Activated T-helper 2 cell treated with anti-CD3 and anti-CD28 coated beads, Interferon-gamma antibody, Interleukin-2, Interleukin-4, amounts not matched to agents 10 μg/mL and 5 μg/mL and 100 μg/mL, durations not matched to agents 14 hours and 24 hours and 36 hours (primary cell): ENCODE measurements around the gene HMGCLL1. TPM values are rescaled to one million over a fixed set of nuclear protein-coding genes. Genes with fewer than 3 reads are reported as not detected.

ENCODE experiments used
- DNase-seq: peaks from one replicate; pipeline ENCODE4 v3.0.0; 2021; ENCODE audit warnings: low spot score
- H3K27ac Mint-ChIP-seq: one replicate; pipeline ENCODE4 v1.8.0; 2021; ENCODE audit warnings: mixed read lengths
- H3K27me3 Mint-ChIP-seq: one replicate; pipeline ENCODE4 v1.8.0; 2021; ENCODE audit warnings: low read depth, mixed read lengths
- H3K36me3 Mint-ChIP-seq: one replicate; pipeline ENCODE4 v1.8.0; 2021; ENCODE audit warnings: low read depth, mixed read lengths
- H3K4me1 Mint-ChIP-seq: one replicate; pipeline ENCODE4 v1.8.0; 2021; ENCODE audit warnings: low read depth, mixed read lengths
- H3K4me3 Mint-ChIP-seq: one replicate; pipeline ENCODE4 v1.8.0; 2021; ENCODE audit warnings: low read depth, mild to moderate bottlenecking, moderate library complexity, mixed read lengths
- H3K9me3 Mint-ChIP-seq: one replicate; pipeline ENCODE4 v1.8.0; 2021; ENCODE audit warnings: mixed read lengths
- intact Hi-C: fragments of 100-400 bp; cut with micrococcal nuclease; formaldehyde crosslinking; loops from one replicate; pipeline ENCODE4 v1.15.1; 2023
- total RNA-seq: library from RNA; stranded (reverse); gene quantifications from 2 replicates; pipeline ENCODE4 v1.2.3, GENCODE V29; 2022

Gene HMGCLL1
- total RNA-seq, 1 donor from 2014 or later: not detected

- Mint-ChIP-seq H3K27ac (no peak overlapping the region), H3K36me3 (no peaks in the 10 kb centered on the region), H3K4me3 (no peak overlapping the region), H3K9me3 (peaks cover 5% of the 10 kb centered on the region), H3K4me1 (no peaks in the 10 kb centered on the region), H3K27me3 (no peaks in the 10 kb centered on the region)
- DNase-seq: no peak
- intact Hi-C loops: no loop called here
Measured at GRCh38 chr6:55450005-55450404, 129.0 kb downstream of the HMGCLL1 start.

DNA sequence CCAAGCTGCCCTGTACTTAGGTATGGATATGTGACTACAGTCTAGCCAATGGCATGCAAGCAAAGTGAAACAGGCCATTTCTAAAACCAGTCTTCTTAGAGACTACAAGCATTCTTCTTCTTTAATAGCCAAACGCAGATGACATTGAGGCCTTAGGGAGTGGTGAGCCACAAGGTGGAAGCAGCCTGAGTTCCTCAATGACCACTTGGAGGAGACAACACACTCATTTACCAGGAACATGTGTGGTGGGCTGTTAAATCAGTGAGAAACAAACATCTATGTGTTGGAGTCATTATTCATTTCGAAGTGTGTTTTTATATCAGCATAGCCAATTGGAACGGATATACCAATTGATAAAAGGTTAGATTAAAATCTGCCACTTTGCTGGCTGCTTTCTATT lies 129.8 kb downstream of the HMGCLL1 start:
- intact Hi-C loops: loop anchor here (10.0 kb wide), 1 partner anchor 436 kb away; no protein-coding TSS in a partner anchor
- H3K4me1 Mint-ChIP-seq: no peaks in the 10 kb centered on the region
- H3K27me3 Mint-ChIP-seq: no peaks in the 10 kb centered on the region

GRCh38 chr6:55448451-55448850 lies 130.5 kb downstream of the HMGCLL1 start:
- Mint-ChIP-seq H3K9me3 (peaks cover 5% of the 10 kb centered on the region), H3K36me3 (no peaks in the 10 kb centered on the region), H3K4me1 (no peaks in the 10 kb centered on the region), H3K27ac (no peak overlapping the region), H3K27me3 (no peaks in the 10 kb centered on the region), H3K4me3 (no peak overlapping the region)
- no peak for DNase-seq
- intact Hi-C loops: loop anchor here (10.0 kb wide), 1 partner anchor 436 kb away; no protein-coding TSS in a partner anchor

More for the DNA sequence above, 129.8 kb downstream of the HMGCLL1 start:
- Mint-ChIP-seq H3K4me3 (no peak overlapping the region), H3K9me3 (peaks cover 5% of the 10 kb centered on the region), H3K36me3 (no peaks in the 10 kb centered on the region), H3K27ac (no peak overlapping the region)
- DNase-seq: no peak

GRCh38 chr6:55447891-55448290 lies 131.1 kb downstream of the HMGCLL1 start:
- no peak overlapping the region for H3K4me3 Mint-ChIP-seq
- H3K36me3 Mint-ChIP-seq: no peaks in the 10 kb centered on the region
- H3K27me3 Mint-ChIP-seq: no peaks in the 10 kb centered on the region
- H3K27ac Mint-ChIP-seq: no peak overlapping the region
- peaks cover 5% of the 10 kb centered on the region for H3K9me3 Mint-ChIP-seq
- H3K4me1 Mint-ChIP-seq: no peaks in the 10 kb centered on the region
- no peak for DNase-seq
- intact Hi-C loops: loop anchor here (10.0 kb wide), 1 partner anchor 437 kb away; no protein-coding TSS in a partner anchor

- Mint-ChIP-seq H3K36me3 (no peaks in the 10 kb centered on the region), H3K4me3 (no peak overlapping the region), H3K27me3 (no peaks in the 10 kb centered on the region), H3K27ac (no peak overlapping the region), H3K4me1 (no peaks in the 10 kb centered on the region), H3K9me3 (no peaks in the 10 kb centered on the region)
- intact Hi-C loops: loop anchor here (10.0 kb wide), 1 partner anchor 439 kb away; no protein-coding TSS in a partner anchor
- no peak for DNase-seq
Measured at GRCh38 chr6:55445648-55446204, 133.3 kb downstream of the HMGCLL1 start.

GRCh38 chr6:55443238-55444134 lies 135.5 kb downstream of the HMGCLL1 start:
- DNase-seq: no peak
- Mint-ChIP-seq H3K9me3 (no peaks in the 10 kb centered on the region), H3K4me1 (no peaks in the 10 kb centered on the region), H3K27ac (no peak overlapping the region), H3K4me3 (no peak overlapping the region), H3K27me3 (no peaks in the 10 kb centered on the region), H3K36me3 (no peaks in the 10 kb centered on the region)
- intact Hi-C loops: loop anchor here (10.0 kb wide), 1 partner anchor 441 kb away; no protein-coding TSS in a partner anchor

- Mint-ChIP-seq H3K27me3 (no peaks in the 10 kb centered on the region), H3K27ac (no peak overlapping the region), H3K36me3 (no peaks in the 10 kb centered on the region), H3K4me1 (no peaks in the 10 kb centered on the region), H3K9me3 (no peaks in the 10 kb centered on the region), H3K4me3 (no peak overlapping the region)
- DNase-seq: no peak
- intact Hi-C loops: no loop called here
Measured at GRCh38 chr6:55438203-55438602, 140.8 kb downstream of the HMGCLL1 start.

GRCh38 chr6:55437141-55437540 lies 141.9 kb downstream of the HMGCLL1 start:
- no peaks in the 10 kb centered on the region for H3K27me3 Mint-ChIP-seq
- no peak for DNase-seq
- no peaks in the 10 kb centered on the region for H3K4me1 Mint-ChIP-seq
- H3K9me3 Mint-ChIP-seq: no peaks in the 10 kb centered on the region
- no peak overlapping the region for H3K4me3 Mint-ChIP-seq
- H3K27ac Mint-ChIP-seq: no peak overlapping the region
- no peaks in the 10 kb centered on the region for H3K36me3 Mint-ChIP-seq
- intact Hi-C loops: no loop called here

DNA sequence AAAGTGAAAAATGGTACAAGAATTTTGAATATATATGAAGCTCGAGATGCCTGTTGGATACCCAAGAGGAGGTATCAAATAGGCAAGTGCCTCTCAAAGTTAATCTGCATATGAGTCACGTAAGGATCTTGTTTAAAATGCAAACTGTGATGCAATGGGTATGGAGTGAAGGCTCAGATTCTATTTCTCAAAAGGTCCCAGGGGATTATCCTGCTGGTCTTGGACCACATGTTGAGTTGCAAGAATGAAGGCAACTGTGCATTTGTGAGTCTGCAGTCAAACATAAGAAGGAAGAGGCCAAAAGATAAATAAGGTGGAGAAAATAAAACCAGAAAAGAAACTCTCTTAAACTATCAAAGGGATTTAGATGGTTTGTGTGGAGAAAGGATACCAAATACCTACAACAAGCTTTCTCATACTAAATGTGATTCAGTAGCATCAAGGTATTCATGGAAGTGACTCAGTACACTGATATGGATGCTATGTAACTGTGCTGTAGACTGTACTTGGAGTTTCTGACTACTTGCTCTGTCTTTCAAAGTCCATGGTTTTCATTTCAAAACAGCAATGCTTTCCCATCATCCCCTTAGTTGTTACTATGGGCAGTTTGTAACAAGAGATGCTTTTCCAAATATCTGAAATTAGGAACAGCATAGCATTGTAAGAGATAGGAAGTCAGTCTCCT lies 145.4 kb downstream of the HMGCLL1 start:
- H3K9me3 Mint-ChIP-seq: peaks cover 4% of the 10 kb centered on the region
- intact Hi-C loops: no loop called here

DNA sequence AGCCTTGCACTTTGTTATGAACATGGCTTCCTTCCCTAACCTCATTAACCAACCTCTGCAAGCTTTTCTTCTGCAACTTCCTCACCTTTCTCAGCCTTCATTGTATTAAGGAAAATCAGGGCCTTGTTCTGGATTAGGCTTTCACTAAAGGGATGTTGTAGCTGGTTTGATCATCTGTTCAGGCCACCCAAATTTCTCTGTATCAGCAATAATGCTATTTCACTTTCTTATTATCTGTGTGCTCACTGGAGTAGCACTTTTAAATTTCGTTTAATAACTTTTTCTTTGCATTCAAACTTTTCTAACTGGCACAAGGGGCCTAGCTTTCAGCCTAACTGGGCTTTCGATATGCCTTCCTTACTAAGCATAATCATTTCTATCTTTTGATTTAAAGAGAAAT lies 155.1 kb downstream of the HMGCLL1 start:
- Mint-ChIP-seq H3K27ac (no peak overlapping the region), H3K27me3 (no peaks in the 10 kb centered on the region), H3K4me3 (no peak overlapping the region), H3K9me3 (peaks cover 11% of the 10 kb centered on the region), H3K36me3 (no peaks in the 10 kb centered on the region), H3K4me1 (no peaks in the 10 kb centered on the region)
- intact Hi-C loops: no loop called here
- DNase-seq: no peak

More for the DNA sequence above, 145.4 kb downstream of the HMGCLL1 start:
- Mint-ChIP-seq H3K4me3 (no peak overlapping the region), H3K36me3 (no peaks in the 10 kb centered on the region), H3K27me3 (no peaks in the 10 kb centered on the region), H3K27ac (no peak overlapping the region), H3K4me1 (no peaks in the 10 kb centered on the region)
- DNase-seq: no peak

GRCh38 chr6:55410674-55411073 lies 168.3 kb downstream of the HMGCLL1 start:
- peaks cover 25% of the 10 kb centered on the region for H3K9me3 Mint-ChIP-seq
- H3K27me3 Mint-ChIP-seq: no peaks in the 10 kb centered on the region
- no peak overlapping the region for H3K27ac Mint-ChIP-seq
- intact Hi-C loops: no loop called here
- H3K36me3 Mint-ChIP-seq: no peaks in the 10 kb centered on the region
- DNase-seq: no peak
- H3K4me3 Mint-ChIP-seq: no peak overlapping the region
- no peaks in the 10 kb centered on the region for H3K4me1 Mint-ChIP-seq

GRCh38 chr6:55405474-55406235 lies 173.3 kb downstream of the HMGCLL1 start:
- Mint-ChIP-seq H3K27me3 (no peaks in the 10 kb centered on the region), H3K4me3 (no peak overlapping the region), H3K4me1 (no peaks in the 10 kb centered on the region), H3K36me3 (no peaks in the 10 kb centered on the region), H3K27ac (no peak overlapping the region), H3K9me3 (peaks cover 6% of the 10 kb centered on the region)
- intact Hi-C loops: no loop called here
- DNase-seq: no peak
